H9 (cell line): ENCODE data around the gene CHD6. TPM values are rescaled to one million over a fixed set of nuclear protein-coding genes. Genes with fewer than 3 reads are reported as not detected.

Source experiments
- DNase-seq: peaks from one replicate; pipeline ENCODE4 v3.0.0-alpha.2; 2017
- H2AFZ ChIP-seq: one replicate; pipeline ENCODE4 v1.6.1; 2013; ENCODE audit warnings: mild to moderate bottlenecking, low read length, control low read depth, moderate library complexity
- H2AK5ac ChIP-seq: 2 replicates; pipeline ENCODE4 v1.6.1; 2013; ENCODE audit warnings: low read length, control low read depth, mixed read lengths; ENCODE audit not compliant: insufficient read length
- H2BK120ac ChIP-seq: one replicate; pipeline ENCODE4 v1.6.1; 2013; ENCODE audit warnings: low read depth, mild to moderate bottlenecking, low read length, control low read depth, inconsistent platforms; ENCODE audit not compliant: poor library complexity, severe bottlenecking
- H2BK12ac ChIP-seq: 2 replicates; pipeline ENCODE4 v1.6.1; 2013; ENCODE audit warnings: low read length, control low read depth, mixed read lengths, low read depth; ENCODE audit not compliant: insufficient read length
- H2BK15ac ChIP-seq: 2 replicates; pipeline ENCODE4 v1.6.1; 2013; ENCODE audit warnings: low read depth, low read length, control low read depth
- H2BK20ac ChIP-seq: one replicate; pipeline ENCODE4 v1.6.1; 2013; ENCODE audit warnings: low read depth, mild to moderate bottlenecking, low read length, control low read depth, inconsistent platforms; ENCODE audit not compliant: poor library complexity, severe bottlenecking
- H2BK5ac ChIP-seq: 2 replicates; pipeline ENCODE4 v1.6.1; 2013; ENCODE audit warnings: low read length, control low read depth, mixed read lengths; ENCODE audit not compliant: insufficient read length
- H3K14ac ChIP-seq: 2 replicates; pipeline ENCODE4 v1.6.1; 2013; ENCODE audit warnings: low read length, control low read depth; ENCODE audit not compliant: insufficient read depth
- H3K18ac ChIP-seq: 2 replicates; pipeline ENCODE4 v1.6.1; 2013; ENCODE audit warnings: low read depth, mild to moderate bottlenecking, mixed read lengths, low read length, control low read depth; ENCODE audit not compliant: insufficient read length
- H3K23ac ChIP-seq: 2 replicates; pipeline ENCODE4 v1.6.1; 2013; ENCODE audit warnings: low read length, control low read depth, mixed read lengths, low read depth; ENCODE audit not compliant: insufficient read length
- H3K23me2 ChIP-seq: 2 replicates; pipeline ENCODE4 v1.6.1; 2013; ENCODE audit warnings: low read depth, mild to moderate bottlenecking, mixed read lengths, low read length, control low read depth; ENCODE audit not compliant: insufficient read length, poor library complexity, severe bottlenecking
- H3K27ac ChIP-seq: 2 replicates; pipeline ENCODE4 v1.5.1; 2013; ENCODE audit warnings: low read length, control low read depth, mixed read lengths, low read depth; ENCODE audit not compliant: insufficient read length
- H3K27me3 ChIP-seq: 2 replicates; pipeline ENCODE4 v1.6.1; 2013; ENCODE audit warnings: low read length, control low read depth, inconsistent platforms; ENCODE audit not compliant: insufficient read depth
- H3K4ac ChIP-seq: 2 replicates; pipeline ENCODE4 v1.6.1; 2013; ENCODE audit warnings: low read depth, mild to moderate bottlenecking, control low read depth, inconsistent platforms, low read length, moderate library complexity
- H3K4me1 ChIP-seq: 2 replicates; pipeline ENCODE4 v1.6.1; 2013; ENCODE audit warnings: low read length, control low read depth, inconsistent platforms; ENCODE audit not compliant: insufficient read depth
- H3K4me2 ChIP-seq: 2 replicates; pipeline ENCODE4 v1.6.1; 2013; ENCODE audit warnings: low read length, control low read depth, mixed read lengths; ENCODE audit not compliant: insufficient read length, insufficient read depth
- H3K56ac ChIP-seq: 2 replicates; pipeline ENCODE4 v1.6.1; 2013; ENCODE audit warnings: low read depth, mild to moderate bottlenecking, mixed read lengths, low read length, control low read depth; ENCODE audit not compliant: insufficient read length
- H3K79me1 ChIP-seq: 2 replicates; pipeline ENCODE4 v1.6.1; 2013; ENCODE audit warnings: low read depth, mild to moderate bottlenecking, moderate library complexity, low read length, control low read depth, inconsistent platforms; ENCODE audit not compliant: insufficient read depth, poor library complexity, severe bottlenecking
- H3K79me2 ChIP-seq: 2 replicates; pipeline ENCODE4 v1.6.1; 2013; ENCODE audit warnings: low read length, control low read depth, inconsistent platforms; ENCODE audit not compliant: insufficient read depth
- H3K9ac ChIP-seq: 2 replicates; pipeline ENCODE4 v1.6.1; 2013; ENCODE audit warnings: low read length, control low read depth, mixed read lengths; ENCODE audit not compliant: insufficient read length; ENCODE audit errors: extremely low read depth
- H3K9me3 ChIP-seq: one replicate; pipeline ENCODE4 v1.6.1; 2013; ENCODE audit warnings: low read depth, low read length, inconsistent platforms; ENCODE audit not compliant: control insufficient read depth
- H3T11ph ChIP-seq: one replicate; pipeline ENCODE4 v1.6.1; 2013; ENCODE audit warnings: mild to moderate bottlenecking, low read length, control low read depth, inconsistent platforms
- H4K20me1 ChIP-seq: one replicate; pipeline ENCODE4 v1.6.1; 2013; ENCODE audit not compliant: control insufficient read depth, insufficient read length, insufficient read depth
- H4K5ac ChIP-seq: 2 replicates; pipeline ENCODE4 v1.6.1; 2013; ENCODE audit warnings: low read depth, mild to moderate bottlenecking, mixed read lengths, low read length, control low read depth; ENCODE audit not compliant: insufficient read length
- H4K8ac ChIP-seq: replicated peaks from 2 replicates; pipeline ENCODE4 v1.6.1; 2013; ENCODE audit warnings: low read length, control low read depth, mixed read lengths, low read depth; ENCODE audit not compliant: insufficient read length
- H4K91ac ChIP-seq: 2 replicates; pipeline ENCODE4 v1.6.1; 2013; ENCODE audit warnings: low read depth, mild to moderate bottlenecking, moderate library complexity, mixed read lengths, low read length, control low read depth; ENCODE audit not compliant: insufficient read length
- H3K27ac Mint-ChIP-seq, 3 experiments: 2 replicates in 2 of 3; 3 replicates in 1 of 3; pipeline ENCODE4 v1.8.0; 2020 to 2021; ENCODE audit warnings: mixed read lengths in 3 of 3, mild to moderate bottlenecking in 1 of 3, moderate library complexity in 1 of 3
- H3K27me3 Mint-ChIP-seq: 2 replicates; pipeline ENCODE4 v1.8.0; 2021; ENCODE audit warnings: low read depth, mild to moderate bottlenecking, moderate library complexity, mixed read lengths
- H3K36me3 Mint-ChIP-seq, 3 experiments: 2 replicates in 2 of 3; 3 replicates in 1 of 3; pipeline ENCODE4 v1.8.0; 2020 to 2021; ENCODE audit warnings: low read depth in 3 of 3, mixed read lengths in 3 of 3; ENCODE audit not compliant: insufficient read depth in 1 of 3
- H3K4me1 Mint-ChIP-seq, 2 experiments: 2 replicates each; pipeline ENCODE4 v1.8.0; 2020; ENCODE audit warnings: mixed read lengths in 2 of 2
- H3K4me3 Mint-ChIP-seq, 2 experiments: 2 replicates in 1 of 2; 3 replicates in 1 of 2; pipeline ENCODE4 v1.8.0; 2020 to 2021; ENCODE audit warnings: mild to moderate bottlenecking in 2 of 2, mixed read lengths in 2 of 2, moderate library complexity in 1 of 2
- H3K9me3 Mint-ChIP-seq, 2 experiments: 2 replicates in 1 of 2; 3 replicates in 1 of 2; pipeline ENCODE4 v1.8.0; 2020; ENCODE audit warnings: mild to moderate bottlenecking in 2 of 2, mixed read lengths in 2 of 2, moderate library complexity in 1 of 2
- CTCF ChIP-seq: fragments of 200-600 bp; sonication (generic); conservative IDR thresholded peaks from 3 replicates; pipeline ENCODE4 v1.8.0; 2021; ENCODE audit warnings: antibody characterized with exemption, mild to moderate bottlenecking
- WGBS: extraction: QIAGEN DNeasy Blood & Tissue Kit; methylation state at CpG from one replicate; pipeline ENCODE4 v1.1.7; 2013; ENCODE audit warnings: missing lambda C conversion rate, low lambda C conversion rate, mixed read lengths; ENCODE audit not compliant: insufficient read length; ENCODE audit errors: extremely low coverage; 5-methylcytosine and 5-hydroxymethylcytosine counted together
- total RNA-seq: library from RNA; stranded (reverse); gene quantifications from 2 replicates; pipeline ENCODE4 v1.2.1, GENCODE V29; 2021

The CHD6 gene
- total RNA-seq, 1 experiment from 2014 or later: 51.5 TPM

- no peak for DNase-seq
- H3K4me2 ChIP-seq: no peak overlapping the region
- H4K8ac ChIP-seq: no peak overlapping the region
- H3K79me1 ChIP-seq: no peaks in the 10 kb centered on the region
- H3K27ac Mint-ChIP-seq: no peak overlapping the region
- H3K4ac ChIP-seq: no peak overlapping the region
- H3K79me2 ChIP-seq: peaks cover 6% of the 10 kb centered on the region; the same call in 1 of the 2 replicates
- no peak overlapping the region for H2BK5ac ChIP-seq
- no peak overlapping the region for H3K4me3 Mint-ChIP-seq
- no peak overlapping the region for H4K5ac ChIP-seq
- no peak overlapping the region for H3K27ac ChIP-seq
- no peak overlapping the region for H4K91ac ChIP-seq
- H3K23me2 ChIP-seq: peaks cover 8% of the 10 kb centered on the region
- H3K18ac ChIP-seq: no peak overlapping the region
- no CpG with 5 or more reads among the region's 2 CpGs for WGBS
- H3K9me3 Mint-ChIP-seq: no peaks in the 10 kb centered on the region
- H2BK12ac ChIP-seq: no peak overlapping the region
- H3K27me3 Mint-ChIP-seq: peaks cover 1% of the 10 kb centered on the region
- no peak overlapping the region for H2BK15ac ChIP-seq
- TF ChIP-seq CTCF: no peak
- H4K20me1 ChIP-seq: no peaks in the 10 kb centered on the region
- no peaks in the 10 kb centered on the region for H3K27me3 ChIP-seq
- no peaks in the 10 kb centered on the region; the same call in 1 of the 2 replicates for H3K4me1 ChIP-seq
- no peak overlapping the region for H3K23ac ChIP-seq
- H3K9ac ChIP-seq: no peak overlapping the region
- H3K9me3 ChIP-seq: no peaks in the 10 kb centered on the region
- H3T11ph ChIP-seq: no peak overlapping the region
- H3K56ac ChIP-seq: no peak overlapping the region
- no peak overlapping the region for H2AFZ ChIP-seq
- no peak overlapping the region for H3K14ac ChIP-seq
- no peaks in the 10 kb centered on the region for H3K36me3 Mint-ChIP-seq
- peaks cover 15% of the 10 kb centered on the region in 2 experiments for H3K4me1 Mint-ChIP-seq
- no peak overlapping the region for H2BK20ac ChIP-seq
- H2AK5ac ChIP-seq: no peak overlapping the region
- no peak overlapping the region for H2BK120ac ChIP-seq
Measured at GRCh38 chr20:41621971-41622370, 3.8 kb upstream of the CHD6 start.
